HTERT RPE-1 (cell line): ENCODE data around the gene SOX18.
"Not testable (repeated sequence)": the region's sequence is repeated elsewhere in the genome, so short reads cannot be mapped to it uniquely, and the experiment has no call there.

Experiments
- in situ Hi-C: fragments of 300-500 bp; cut with MboI; formaldehyde crosslinking; loops from 4 replicates; pipeline ENCODE4 v1.14.3; 2020; ENCODE audit warnings: low sequenced_read_pairs

Gene SOX18

GRCh38 chr20:64025101-64025825 is 24.2 kb downstream of the SOX18 start:
- in situ Hi-C loops, result no loop called here

GRCh38 chr20:64024141-64024990 is 25.1 kb downstream of the SOX18 start:
- in situ Hi-C loops, result no loop called here

- in situ Hi-C loops, result no loop called here
Measured at GRCh38 chr20:64023361-64024140, 25.9 kb downstream of the SOX18 start.

- in situ Hi-C loops, result no loop called here
Measured at GRCh38 chr20:64022671-64023360, 26.6 kb downstream of the SOX18 start.

DNA sequence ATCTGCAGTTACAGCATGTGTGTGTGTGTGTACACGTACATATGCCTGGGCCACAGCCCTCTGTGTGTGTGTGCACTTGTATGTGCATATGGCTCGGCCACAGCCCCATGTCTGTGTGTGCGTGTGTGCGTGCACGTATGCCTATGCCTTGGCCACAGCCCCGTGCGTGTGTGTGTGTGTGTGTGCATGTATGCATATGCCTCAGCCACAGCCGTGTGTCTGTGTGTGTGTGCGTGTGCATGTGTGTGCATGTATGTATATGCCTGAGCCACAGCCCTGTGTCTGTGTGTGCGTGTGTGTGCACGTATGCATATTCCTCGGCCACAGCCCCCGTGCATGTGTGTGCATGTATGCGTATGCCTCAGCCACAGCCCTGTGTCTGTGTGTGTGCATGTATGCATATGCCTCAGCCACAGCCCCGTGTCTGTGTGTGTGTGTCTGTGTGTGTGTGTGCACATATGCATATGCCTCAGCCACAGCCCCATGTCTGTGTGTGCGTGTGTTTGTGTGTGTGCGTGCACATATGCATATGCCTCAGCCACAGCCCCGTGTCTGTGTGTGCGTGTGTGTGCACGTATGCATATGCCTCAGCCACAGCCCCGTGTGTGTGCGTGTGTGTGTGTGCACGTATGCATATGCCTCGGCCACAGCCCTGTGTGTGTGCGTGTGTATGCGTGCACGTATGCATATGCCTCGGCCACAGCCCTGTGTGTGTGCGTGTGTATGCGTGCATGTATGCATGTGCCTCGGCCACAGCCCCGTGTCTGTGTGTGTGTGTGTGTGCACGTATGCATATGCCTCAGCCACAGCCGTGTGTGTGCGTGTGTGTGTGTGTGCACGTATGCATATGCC is 28.1 kb downstream of the SOX18 start:
- in situ Hi-C loops, result no loop called here

GRCh38 chr20:64015635-64016034 is 33.8 kb downstream of the SOX18 start:
- in situ Hi-C loops, result no loop called here

GRCh38 chr20:64012385-64013154 is 36.9 kb downstream of the SOX18 start:
- in situ Hi-C loops, result not testable (repeated sequence)

DNA sequence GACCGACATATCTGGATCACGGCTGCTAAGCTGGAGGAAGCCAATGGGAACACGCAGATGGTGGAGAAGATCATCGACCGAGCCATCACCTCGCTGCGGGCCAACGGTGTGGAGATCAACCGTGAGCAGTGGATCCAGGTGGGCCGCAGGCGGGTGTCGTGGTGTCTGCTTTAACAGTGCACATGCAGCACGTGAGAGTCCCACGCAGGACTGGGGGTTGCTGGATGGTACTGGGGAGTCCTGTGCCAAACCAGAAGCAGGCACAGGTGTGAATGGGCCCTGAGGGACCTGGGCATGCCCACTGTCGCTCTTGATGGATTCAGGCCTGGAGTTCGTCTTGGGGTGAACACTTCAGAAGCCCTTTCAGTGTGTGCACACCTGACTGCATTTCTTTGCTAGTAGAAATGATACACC is 38.1 kb downstream of the SOX18 start:
- in situ Hi-C loops, result no loop called here

DNA sequence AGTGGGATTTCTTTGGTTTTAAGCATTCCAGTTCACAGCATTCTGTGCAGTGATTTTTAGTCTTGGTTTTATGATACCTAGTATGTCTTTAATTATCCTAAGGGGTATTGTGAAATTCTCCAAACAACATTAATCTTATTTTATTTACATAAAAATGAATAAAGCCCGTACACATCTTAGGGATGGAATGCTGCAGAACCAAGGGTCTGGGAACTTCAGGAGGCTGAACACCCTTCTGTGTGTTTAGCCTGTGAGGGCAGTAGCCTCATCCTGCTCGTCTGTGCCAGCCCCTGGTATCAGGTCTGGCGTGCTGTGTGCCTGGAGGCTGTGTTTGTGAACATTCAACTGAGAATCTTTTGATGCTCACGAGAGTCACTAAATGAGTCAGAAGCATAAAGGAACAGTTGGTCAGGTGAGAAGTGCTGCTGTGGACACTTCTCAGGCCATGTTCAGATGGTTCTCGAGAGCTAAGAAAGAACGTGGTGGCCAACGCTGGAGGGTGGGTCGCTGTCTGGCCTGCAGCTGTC is 38.7 kb downstream of the SOX18 start:
- in situ Hi-C loops, result no loop called here

- in situ Hi-C loops, result no loop called here
Measured at GRCh38 chr20:64009811-64010387, 39.5 kb downstream of the SOX18 start.

DNA sequence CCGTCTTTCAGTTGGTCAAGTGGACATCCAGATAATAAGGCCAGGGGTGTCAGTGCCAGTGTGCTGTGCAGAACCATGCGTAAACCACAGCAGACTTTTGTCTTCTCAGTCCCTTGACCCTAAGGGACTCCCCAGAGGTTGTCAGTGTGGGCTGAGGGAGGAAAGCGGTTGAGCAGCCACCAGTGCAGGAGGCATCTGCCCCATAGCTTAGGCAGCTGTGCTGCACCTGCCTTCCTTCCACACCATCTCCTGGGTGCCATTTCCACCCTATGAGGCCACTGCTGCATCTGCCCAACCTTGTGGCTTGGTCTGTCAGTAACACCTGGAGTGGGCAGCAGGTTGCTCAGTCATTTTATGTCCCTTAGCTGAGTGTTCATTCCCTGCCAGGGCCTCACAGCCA is 42.5 kb downstream of the SOX18 start:
- in situ Hi-C loops, result no loop called here

- in situ Hi-C loops, result no loop called here
Measured at GRCh38 chr20:64006490-64006889, 42.9 kb downstream of the SOX18 start.

- in situ Hi-C loops, result no loop called here
Measured at GRCh38 chr20:64005394-64005793, 44.0 kb downstream of the SOX18 start.

DNA sequence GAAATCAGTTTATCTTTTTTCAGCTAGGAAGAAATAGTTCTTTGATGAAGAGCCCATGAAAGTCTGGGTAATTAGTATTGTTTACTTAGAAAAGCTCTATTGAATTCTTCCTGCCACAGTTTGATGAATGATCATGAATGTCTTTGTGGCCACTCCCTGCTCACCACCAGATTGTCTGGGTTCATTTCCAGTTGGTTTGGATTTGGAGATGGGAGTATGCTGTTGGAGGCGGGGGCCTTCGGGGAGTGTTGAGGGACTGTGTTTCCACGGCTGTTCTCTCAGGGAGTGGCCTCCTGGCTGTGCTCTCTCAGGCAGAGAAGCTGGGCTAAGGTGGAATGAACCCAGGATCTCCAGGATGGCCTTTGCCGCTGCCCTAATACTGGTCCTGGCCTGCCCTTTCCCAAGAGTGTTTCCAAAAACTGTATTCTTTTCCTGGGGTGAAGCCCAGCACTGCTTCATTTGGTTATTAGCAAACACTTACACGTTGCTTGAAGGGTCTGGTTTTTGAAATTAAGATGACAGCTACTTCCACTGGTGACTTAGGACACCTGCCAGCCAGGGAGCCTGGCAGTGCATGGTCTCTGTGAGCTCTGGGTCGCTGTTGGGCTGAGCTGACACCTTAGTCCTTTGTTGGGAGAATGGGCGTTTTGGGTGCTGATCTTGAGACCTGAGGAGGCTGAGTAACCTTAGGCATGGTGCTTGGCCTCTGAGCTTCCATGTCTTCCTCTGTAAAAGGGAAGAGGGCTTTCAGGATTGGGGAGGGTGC is 45.3 kb downstream of the SOX18 start:
- in situ Hi-C loops, result no loop called here

- in situ Hi-C loops, result no loop called here
Measured at GRCh38 chr20:64001607-64002011, 47.8 kb downstream of the SOX18 start.

DNA sequence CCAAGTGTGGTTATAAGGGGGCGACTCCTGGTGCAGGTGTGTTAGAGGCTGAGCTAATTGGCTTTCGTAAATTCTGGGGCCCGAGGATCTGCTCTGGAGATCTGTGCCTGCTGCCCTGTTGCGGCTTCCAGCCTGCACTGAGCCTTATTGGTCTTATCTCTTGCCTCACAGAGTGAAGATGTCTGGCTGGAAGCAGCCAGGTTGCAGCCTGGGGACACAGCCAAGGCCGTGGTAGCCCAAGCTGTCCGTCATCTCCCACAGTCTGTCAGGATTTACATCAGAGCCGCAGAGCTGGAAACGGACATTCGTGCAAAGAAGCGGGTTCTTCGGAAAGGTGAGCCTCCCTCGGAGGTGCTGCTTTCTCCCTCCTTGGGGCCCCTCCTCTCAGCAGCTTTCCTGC is 48.5 kb downstream of the SOX18 start:
- in situ Hi-C loops, result no loop called here
